Measurements from ENCODE around the gene PLEKHM2.

PLEKHM2 gene

DNA sequence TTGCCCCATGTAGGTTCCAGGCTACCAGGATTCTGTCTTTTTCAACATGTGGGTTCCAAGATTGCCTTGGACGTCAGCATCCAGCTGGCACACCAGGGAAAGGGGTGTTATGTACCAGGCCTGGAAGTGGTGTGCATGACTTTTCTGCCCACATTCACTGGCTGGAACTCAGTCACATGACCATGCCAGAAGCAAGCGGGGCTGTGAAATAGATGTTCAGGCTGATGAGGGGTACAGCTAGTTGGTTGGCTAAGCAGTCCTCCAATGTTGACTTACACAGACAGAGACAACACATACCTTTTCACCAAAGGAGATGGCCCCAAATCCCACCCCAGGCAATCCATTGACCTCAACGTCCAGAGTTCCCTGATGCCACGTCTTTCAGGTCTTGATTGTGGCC lies 14.3 kb upstream of the PLEKHM2 start:
- Histone ChIP-seq H3K36me3 (ENCODE audit: control insufficient read depth, insufficient read depth, low read length) (no peaks in the 10 kb centered on the region), H3K4me3 (replicated peaks; ENCODE audit: low read depth, low read length) (no peak overlapping the region), H3K27me3 (replicated peaks; ENCODE audit: control insufficient read depth, insufficient read depth, low read length) (no peaks in the 10 kb centered on the region)
- DNase-seq (ENCODE audit: extremely low read depth, insufficient read length) = no peak
- TF ChIP-seq, protein P1, sequence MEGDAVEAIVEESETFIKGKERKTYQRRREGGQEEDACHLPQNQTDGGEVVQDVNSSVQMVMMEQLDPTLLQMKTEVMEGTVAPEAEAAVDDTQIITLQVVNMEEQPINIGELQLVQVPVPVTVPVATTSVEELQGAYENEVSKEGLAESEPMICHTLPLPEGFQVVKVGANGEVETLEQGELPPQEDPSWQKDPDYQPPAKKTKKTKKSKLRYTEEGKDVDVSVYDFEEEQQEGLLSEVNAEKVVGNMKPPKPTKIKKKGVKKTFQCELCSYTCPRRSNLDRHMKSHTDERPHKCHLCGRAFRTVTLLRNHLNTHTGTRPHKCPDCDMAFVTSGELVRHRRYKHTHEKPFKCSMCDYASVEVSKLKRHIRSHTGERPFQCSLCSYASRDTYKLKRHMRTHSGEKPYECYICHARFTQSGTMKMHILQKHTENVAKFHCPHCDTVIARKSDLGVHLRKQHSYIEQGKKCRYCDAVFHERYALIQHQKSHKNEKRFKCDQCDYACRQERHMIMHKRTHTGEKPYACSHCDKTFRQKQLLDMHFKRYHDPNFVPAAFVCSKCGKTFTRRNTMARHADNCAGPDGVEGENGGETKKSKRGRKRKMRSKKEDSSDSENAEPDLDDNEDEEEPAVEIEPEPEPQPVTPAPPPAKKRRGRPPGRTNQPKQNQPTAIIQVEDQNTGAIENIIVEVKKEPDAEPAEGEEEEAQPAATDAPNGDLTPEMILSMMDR (IDR thresholded peaks at IDR 0.05; ENCODE audit: insufficient read depth, low read length, poor library complexity, severe bottlenecking) = no peak

DNA sequence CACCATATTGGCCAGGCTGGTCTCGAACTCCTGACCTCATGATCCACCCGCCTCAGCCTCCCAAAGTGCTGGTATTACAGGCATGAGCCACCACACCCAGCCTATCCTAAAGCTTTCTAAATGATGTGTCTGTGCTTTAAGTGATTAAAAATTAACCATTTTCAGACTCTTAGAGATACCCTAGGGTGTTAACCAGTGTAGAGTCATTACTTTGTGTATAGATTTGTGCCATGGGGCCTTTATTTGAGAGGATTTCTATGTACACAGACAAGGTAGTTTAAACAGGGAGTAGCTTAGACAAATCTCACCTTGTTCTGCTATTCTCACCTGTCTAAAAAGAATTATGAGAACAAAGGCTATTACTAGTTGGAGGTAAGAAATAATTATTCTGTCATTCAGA lies 12.7 kb upstream of the PLEKHM2 start:
- TF ChIP-seq, protein P1 (IDR thresholded peaks at IDR 0.05; ENCODE audit: insufficient read depth, low read length, poor library complexity, severe bottlenecking) = no peak
- Histone ChIP-seq H3K27me3 (replicated peaks; ENCODE audit: control insufficient read depth, insufficient read depth, low read length) (no peaks in the 10 kb centered on the region), H3K36me3 (ENCODE audit: control insufficient read depth, insufficient read depth, low read length) (no peaks in the 10 kb centered on the region), H3K4me3 (replicated peaks; ENCODE audit: low read depth, low read length) (no peak overlapping the region)
- DNase-seq (ENCODE audit: extremely low read depth, insufficient read length) = no peak

DNA sequence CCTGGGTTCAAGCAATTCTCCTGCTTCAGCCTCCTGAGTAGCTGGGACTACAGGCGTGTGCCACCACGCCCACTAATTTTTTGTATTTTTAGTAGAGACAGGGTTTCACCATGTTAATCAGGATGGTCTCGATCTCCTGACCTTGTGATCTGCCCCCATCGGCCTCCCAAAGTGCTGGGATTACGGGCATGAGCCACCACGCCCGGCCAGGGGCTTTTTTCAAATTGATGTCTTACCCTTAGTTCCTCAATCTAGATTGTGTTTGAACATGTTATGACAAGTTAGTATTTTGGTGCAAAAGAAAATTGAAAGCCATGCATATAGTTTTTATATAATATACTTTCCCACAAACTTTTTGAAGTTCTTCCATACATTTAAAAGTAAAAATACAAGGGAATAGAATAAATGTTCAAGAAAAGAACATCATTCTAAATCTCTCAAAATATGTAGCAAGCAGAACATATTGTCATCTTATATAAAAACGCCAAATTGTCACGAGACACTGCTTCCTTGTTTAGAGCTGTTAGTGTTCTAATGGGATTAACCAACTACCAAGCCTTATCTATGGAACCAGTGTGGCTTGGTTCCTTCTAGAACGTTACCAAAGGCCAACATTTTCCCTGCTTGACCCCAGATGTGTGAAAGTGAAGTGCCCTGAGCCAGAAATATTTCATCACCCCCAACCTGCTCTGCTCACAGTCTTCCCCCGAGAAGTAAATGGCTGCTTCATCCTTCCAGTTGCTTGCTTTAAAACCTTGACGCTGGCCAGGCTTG lies 9.5 kb upstream of the PLEKHM2 start:
- H3K36me3 ChIP-seq (ENCODE audit: control insufficient read depth, insufficient read depth, low read length) = no peaks in the 10 kb centered on the region
- DNase-seq (ENCODE audit: extremely low read depth, insufficient read length) = no peak
- no peak overlapping the region for H3K4me3 ChIP-seq (replicated peaks; ENCODE audit: low read depth, low read length)
- TF ChIP-seq, protein P1 (IDR thresholded peaks at IDR 0.05; ENCODE audit: insufficient read depth, low read length, poor library complexity, severe bottlenecking) = no peak
- no peaks in the 10 kb centered on the region for H3K27me3 ChIP-seq (replicated peaks; ENCODE audit: control insufficient read depth, insufficient read depth, low read length)

DNA sequence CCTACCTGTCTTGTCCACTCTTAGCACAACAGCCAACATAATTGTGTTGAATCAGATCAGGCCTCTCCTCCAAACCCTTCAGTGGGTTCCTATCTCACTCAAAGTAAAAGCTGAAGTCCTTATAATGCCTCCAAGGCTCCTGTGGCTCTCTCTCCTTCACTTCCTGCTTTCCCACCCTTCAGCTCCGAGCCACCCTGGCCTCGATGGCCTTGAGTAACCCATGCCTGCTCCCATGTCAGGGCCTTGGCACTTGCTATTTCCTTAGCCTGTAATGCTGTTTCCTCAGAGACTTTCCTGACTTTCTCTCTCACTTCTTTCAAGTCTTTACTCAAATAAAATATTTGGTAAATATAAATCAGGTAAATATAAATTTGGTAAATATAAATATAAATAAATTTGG lies 8.1 kb upstream of the PLEKHM2 start:
- no peak for DNase-seq (ENCODE audit: extremely low read depth, insufficient read length)
- Histone ChIP-seq H3K4me3 (replicated peaks; ENCODE audit: low read depth, low read length) (no peak overlapping the region), H3K36me3 (ENCODE audit: control insufficient read depth, insufficient read depth, low read length) (no peaks in the 10 kb centered on the region), H3K27me3 (replicated peaks; ENCODE audit: control insufficient read depth, insufficient read depth, low read length) (no peaks in the 10 kb centered on the region)
- TF ChIP-seq, protein P1 (IDR thresholded peaks at IDR 0.05; ENCODE audit: insufficient read depth, low read length, poor library complexity, severe bottlenecking) = no peak

DNA sequence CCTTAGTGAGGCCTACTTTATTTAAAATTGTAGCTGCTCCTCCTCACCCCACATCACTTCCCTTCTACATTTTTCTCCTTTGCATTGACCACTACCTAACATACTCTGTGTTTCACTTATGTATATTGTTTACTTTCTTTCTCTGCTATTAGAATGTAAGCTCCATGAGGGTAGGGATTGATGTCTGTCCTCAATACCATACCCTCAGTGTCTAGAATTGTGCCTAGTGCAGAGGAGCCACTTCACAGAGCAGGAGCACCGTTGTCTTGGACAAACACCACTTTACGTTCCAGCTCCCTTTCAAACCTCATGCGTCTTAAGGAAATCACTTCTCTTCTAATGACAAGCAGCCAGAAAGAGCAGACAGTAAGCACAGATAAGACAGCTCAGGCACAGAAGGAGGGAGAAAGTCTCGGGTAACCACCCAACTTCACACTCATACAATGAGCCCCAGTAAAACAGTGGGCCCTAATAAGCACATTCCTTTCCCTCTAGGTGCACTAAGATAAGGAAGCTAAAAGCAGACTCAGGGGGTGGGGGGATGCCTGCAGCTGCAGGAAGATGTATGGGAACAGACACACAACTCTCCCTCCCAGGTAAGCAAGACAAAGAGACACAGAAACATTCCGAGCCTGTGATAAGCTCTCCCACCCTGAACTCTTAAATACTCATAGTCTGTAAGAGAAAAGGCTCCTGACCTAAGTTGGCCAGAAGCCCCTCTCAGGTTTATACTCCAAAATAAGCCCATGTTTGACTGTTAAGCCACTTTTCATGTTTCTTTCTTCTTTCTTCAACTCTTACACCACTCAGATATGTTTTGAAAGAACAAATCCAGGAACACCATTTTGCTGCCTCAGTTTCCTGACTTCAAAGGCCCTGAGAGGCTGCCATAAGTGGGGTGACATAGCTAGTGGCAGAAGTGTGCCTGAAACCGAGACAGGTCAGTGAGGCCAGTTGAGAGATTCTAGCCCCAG lies 7.1 kb upstream of the PLEKHM2 start:
- Histone ChIP-seq H3K4me3 (replicated peaks; ENCODE audit: low read depth, low read length) (no peak overlapping the region), H3K27me3 (replicated peaks; ENCODE audit: control insufficient read depth, insufficient read depth, low read length) (no peaks in the 10 kb centered on the region), H3K36me3 (ENCODE audit: control insufficient read depth, insufficient read depth, low read length) (no peaks in the 10 kb centered on the region)
- no peak for DNase-seq (ENCODE audit: extremely low read depth, insufficient read length)
- TF ChIP-seq, protein P1 (IDR thresholded peaks at IDR 0.05; ENCODE audit: insufficient read depth, low read length, poor library complexity, severe bottlenecking) = no peak

Measured in GM06990 (cell line).